Upper lobe of right lung (tissue), 1 donor: Measurements from ENCODE around the gene UBR4. TPM values are rescaled to one million over a fixed set of nuclear protein-coding genes. Genes with fewer than 3 reads are reported as not detected.

Experiments used
- ATAC-seq: fragments of 200-7000 bp; cut with Tn5 transposase; one replicate; pipeline ENCODE4 v1.9.1; 2020; ENCODE audit warnings: mild to moderate bottlenecking, moderate library complexity
- DNase-seq: peaks from one replicate; pipeline ENCODE4 v3.0.0-alpha.2; 2020
- H3K27ac ChIP-seq: fragments of 200-600 bp; one replicate; pipeline ENCODE4 v1.8.0; 2022
- H3K27me3 ChIP-seq: fragments of 200-600 bp; one replicate; pipeline ENCODE4 v1.8.0; 2022; ENCODE audit warnings: mild to moderate bottlenecking
- H3K36me3 ChIP-seq: fragments of 200-600 bp; one replicate; pipeline ENCODE4 v1.8.0; 2022
- H3K4me1 ChIP-seq: fragments of 200-600 bp; one replicate; pipeline ENCODE4 v1.8.0; 2022
- H3K4me3 ChIP-seq: fragments of 200-600 bp; one replicate; pipeline ENCODE4 v1.8.0; 2022; ENCODE audit warnings: mild to moderate bottlenecking
- H3K9me3 ChIP-seq: fragments of 200-600 bp; one replicate; pipeline ENCODE4 v1.8.0; 2022
- intact Hi-C: fragments of 100-400 bp; cut with DNase I; formaldehyde crosslinking; loops from one replicate; pipeline ENCODE4 v1.11.0; 2022
- total RNA-seq: library from RNA; stranded (reverse); fragmentation: NEBNext Ultra II Directional; extraction: Animal tissue kit (Norgen Biotek cat#: 25700); gene quantifications from one replicate; pipeline ENCODE4 v1.2.1, GENCODE V29; 2021
- TF ChIP-seq, protein P1 (sequence below): fragments of 200-600 bp; IDR thresholded peaks from one replicate; pipeline ENCODE4 v1.8.0; 2022; ENCODE audit warnings: antibody characterized with exemption
- donor health status: DM: no; HTN: yes; CAD: no; lungs with severe emphysema.

The UBR4 gene
- total RNA-seq, 1 donor from 2014 or later, result 110 TPM

DNA sequence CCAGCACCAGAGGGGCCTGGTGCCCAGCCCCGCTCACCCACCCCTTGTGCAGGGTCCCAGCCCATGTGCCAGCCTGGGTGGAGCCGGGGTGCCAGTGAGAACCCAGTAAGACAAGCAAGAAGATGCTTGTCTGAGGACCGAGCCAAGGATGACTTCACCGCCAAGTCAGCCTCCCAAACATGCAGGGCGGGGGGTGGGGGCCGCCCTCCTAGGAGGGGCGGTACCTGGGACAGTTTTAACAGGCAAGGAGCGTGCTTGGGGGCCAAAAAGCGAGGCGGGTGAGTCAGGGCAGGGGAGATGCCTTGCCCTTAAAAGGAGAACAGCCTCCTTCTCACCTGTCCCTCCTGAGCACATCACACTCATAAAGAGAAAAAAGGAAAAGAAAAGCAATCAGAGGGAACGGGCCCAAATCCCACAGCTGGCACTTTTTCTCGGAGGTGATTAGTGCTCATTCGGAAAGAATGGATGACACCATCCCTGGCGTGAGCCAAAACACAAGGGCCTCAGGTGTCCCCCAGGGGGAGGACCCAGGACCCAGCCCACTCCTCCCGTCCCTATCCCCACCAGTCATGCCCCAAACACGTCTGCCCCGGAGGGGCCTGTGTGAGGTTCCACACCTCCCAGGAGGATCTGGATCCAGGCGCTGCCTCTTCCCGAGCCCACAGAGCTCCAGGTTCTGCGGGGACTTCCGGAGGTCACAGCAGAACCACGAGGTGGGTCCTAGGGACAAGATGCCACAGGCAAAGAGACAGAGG is 176.0 kb downstream of the UBR4 start:
- no peaks in the 10 kb centered on the region for H3K9me3 ChIP-seq
- no peaks in the 10 kb centered on the region for H3K4me1 ChIP-seq
- no peak overlapping the region for H3K27ac ChIP-seq
- no peak overlapping the region for H3K4me3 ChIP-seq
- intact Hi-C loops, result no loop called here
- no peaks in the 10 kb centered on the region for H3K36me3 ChIP-seq
- no peaks in the 10 kb centered on the region for H3K27me3 ChIP-seq
- ATAC-seq (no peak), DNase-seq (peak; percentile 50)
- TF ChIP-seq, protein P1, sequence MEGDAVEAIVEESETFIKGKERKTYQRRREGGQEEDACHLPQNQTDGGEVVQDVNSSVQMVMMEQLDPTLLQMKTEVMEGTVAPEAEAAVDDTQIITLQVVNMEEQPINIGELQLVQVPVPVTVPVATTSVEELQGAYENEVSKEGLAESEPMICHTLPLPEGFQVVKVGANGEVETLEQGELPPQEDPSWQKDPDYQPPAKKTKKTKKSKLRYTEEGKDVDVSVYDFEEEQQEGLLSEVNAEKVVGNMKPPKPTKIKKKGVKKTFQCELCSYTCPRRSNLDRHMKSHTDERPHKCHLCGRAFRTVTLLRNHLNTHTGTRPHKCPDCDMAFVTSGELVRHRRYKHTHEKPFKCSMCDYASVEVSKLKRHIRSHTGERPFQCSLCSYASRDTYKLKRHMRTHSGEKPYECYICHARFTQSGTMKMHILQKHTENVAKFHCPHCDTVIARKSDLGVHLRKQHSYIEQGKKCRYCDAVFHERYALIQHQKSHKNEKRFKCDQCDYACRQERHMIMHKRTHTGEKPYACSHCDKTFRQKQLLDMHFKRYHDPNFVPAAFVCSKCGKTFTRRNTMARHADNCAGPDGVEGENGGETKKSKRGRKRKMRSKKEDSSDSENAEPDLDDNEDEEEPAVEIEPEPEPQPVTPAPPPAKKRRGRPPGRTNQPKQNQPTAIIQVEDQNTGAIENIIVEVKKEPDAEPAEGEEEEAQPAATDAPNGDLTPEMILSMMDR, result no peak

DNA sequence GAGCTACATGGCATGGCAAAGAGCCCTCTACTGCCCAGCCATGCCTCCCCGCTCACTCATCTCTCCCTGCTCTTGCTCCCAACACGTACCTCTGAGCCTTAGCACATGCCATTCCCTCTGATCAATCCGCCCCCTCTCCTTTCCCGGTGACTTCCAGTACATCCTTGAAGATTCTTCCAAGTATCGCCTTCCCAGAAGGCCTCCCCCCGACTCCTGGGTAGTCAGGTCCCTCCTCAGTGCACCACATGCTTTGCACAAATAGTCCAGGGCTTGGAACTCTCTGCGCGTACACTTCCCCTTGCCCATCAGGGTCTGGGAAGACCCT is 176.6 kb downstream of the UBR4 start:
- Histone ChIP-seq H3K9me3 (no peaks in the 10 kb centered on the region), H3K4me1 (no peaks in the 10 kb centered on the region), H3K36me3 (no peaks in the 10 kb centered on the region), H3K27ac (no peak overlapping the region), H3K4me3 (no peak overlapping the region), H3K27me3 (no peaks in the 10 kb centered on the region)
- ATAC-seq (no peak), DNase-seq (peak; percentile 32)
- intact Hi-C loops, result no loop called here
- TF ChIP-seq, protein P1, result no peak

DNA sequence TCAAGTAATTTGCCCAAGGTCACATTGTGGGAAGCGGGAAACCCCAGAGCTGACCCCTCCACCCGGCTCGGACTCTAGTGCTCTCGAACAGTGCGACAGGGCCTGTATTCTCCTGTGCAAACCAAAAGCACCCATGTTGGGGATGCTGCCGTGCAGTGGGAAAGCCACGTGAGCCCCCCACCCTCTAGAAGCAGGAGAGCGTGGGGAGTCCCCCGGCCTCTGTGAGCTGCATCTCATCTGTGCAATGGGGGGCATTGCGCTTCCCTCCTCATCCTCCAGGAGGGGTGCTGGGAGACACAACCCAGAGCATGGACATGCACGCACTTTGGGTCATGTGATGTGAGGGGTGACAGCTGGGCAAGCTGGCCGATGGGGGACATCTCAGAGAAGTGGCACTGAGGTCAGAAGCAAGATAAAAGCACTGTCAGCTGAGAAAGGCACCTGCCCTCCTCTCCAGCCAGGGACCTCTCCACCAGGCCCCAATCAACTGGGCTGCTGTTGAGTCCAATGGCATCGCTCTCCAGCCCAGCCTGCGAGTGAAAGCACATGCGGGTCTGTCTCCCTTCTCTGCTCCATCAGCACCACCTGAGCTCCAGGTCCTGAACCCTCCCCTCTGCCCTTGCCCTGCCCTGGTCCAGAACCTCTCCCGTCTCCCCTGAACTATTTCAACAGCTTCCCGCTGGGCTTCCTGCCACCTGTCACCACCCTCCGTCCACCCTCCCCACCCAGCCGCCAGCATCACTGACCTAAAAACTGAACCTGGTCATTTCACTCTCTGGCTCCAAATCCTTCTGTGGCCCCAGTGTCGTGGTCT is 177.2 kb downstream of the UBR4 start:
- ATAC-seq, result no peak

DNA sequence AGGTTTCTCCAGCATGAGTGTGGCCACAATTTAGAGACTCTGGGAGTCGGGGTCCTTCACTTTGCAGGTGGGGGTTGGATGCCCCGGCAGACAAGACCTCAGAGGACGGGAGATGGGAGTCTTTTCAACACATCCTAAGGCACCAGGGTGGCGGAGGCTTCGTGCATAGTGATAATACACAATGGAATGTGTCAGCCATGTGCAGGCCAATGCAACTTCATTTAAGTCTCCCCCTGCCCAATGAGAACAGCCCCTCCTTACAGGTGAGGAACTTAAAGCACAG is 177.7 kb downstream of the UBR4 start:
- DNase-seq (no peak), ATAC-seq (no peak)
- Histone ChIP-seq H3K36me3 (no peaks in the 10 kb centered on the region), H3K9me3 (no peaks in the 10 kb centered on the region), H3K27ac (no peak overlapping the region), H3K27me3 (no peaks in the 10 kb centered on the region), H3K4me1 (no peaks in the 10 kb centered on the region), H3K4me3 (no peak overlapping the region)
- intact Hi-C loops, result no loop called here
- TF ChIP-seq, protein P1, result no peak

More for the DNA sequence above, 177.2 kb downstream of the UBR4 start:
- intact Hi-C loops, result no loop called here
- TF ChIP-seq, protein P1, result no peak
- Histone ChIP-seq H3K27ac (no peak overlapping the region), H3K9me3 (no peaks in the 10 kb centered on the region), H3K36me3 (no peaks in the 10 kb centered on the region), H3K27me3 (no peaks in the 10 kb centered on the region), H3K4me1 (no peaks in the 10 kb centered on the region), H3K4me3 (no peak overlapping the region)
- DNase-seq, result peak; percentile 40

DNA sequence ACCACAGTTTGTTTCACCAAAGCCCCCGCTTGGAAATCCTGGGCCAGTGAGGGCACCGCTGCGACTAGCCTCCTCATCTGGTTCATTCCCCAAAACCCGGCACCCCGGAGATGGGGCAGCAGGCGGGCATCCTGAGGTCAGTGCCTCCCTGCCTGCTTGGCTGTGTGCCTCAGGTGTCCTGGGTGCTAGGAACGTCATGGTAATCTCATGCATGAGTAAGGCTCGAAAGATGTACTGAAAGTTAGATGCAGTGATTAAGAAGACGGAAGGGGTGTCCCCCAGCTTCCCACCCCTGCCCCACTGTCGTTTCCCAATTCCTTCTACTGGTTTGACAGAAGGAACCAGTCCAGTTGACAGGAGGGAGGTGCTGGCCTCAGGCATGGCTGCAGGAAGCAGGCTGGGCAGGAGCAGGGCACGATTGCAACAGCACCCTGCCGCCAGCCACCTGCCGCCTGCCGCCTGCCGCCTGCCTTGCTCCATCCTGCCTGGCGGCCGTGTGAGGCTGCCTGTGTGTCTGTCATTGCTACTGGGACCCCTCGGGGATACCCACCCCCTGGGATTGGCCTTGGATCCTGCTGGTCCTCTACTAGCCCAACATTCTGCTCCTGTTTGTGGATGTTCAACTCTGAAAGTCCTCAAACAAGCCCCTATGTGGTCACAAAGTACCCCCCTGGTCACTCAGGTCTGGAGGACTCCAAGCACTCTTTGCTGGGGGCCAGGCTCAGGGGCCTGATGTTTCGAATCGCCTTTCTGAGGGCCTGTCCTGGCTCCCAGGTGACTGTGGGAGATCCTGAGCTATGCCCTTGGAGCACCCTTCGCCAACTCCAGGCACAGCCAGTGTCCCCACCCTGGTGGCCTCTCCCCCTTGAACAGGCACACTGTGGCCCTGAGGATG is 180.6 kb downstream of the UBR4 start:
- DNase-seq (no peak), ATAC-seq (peak; percentile 54)
- intact Hi-C loops, result no loop called here

More for the DNA sequence above, 180.6 kb downstream of the UBR4 start:
- Histone ChIP-seq H3K4me1 (no peaks in the 10 kb centered on the region), H3K27ac (no peak overlapping the region), H3K4me3 (no peak overlapping the region), H3K27me3 (no peaks in the 10 kb centered on the region), H3K36me3 (no peaks in the 10 kb centered on the region), H3K9me3 (no peaks in the 10 kb centered on the region)
- TF ChIP-seq, protein P1, result no peak
